Sigmoid colon (tissue), 4 donors: ENCODE data around the gene REC8.

ENCODE experiments used
- EP300 ChIP-seq, 4 donors: sonication (generic); formaldehyde crosslinking; IDR thresholded peaks; one replicate each; pipeline ENCODE4 v1.6.1; 2017; ENCODE audit warnings: antibody characterized with exemption in 4 of 4
- POLR2A ChIP-seq, 2 donors: fragments of 450-650 bp; IDR thresholded peaks; one replicate each; pipeline ENCODE4 v1.6.1; 2016; ENCODE audit warnings: antibody characterized with exemption in 2 of 2, mild to moderate bottlenecking in 2 of 2, moderate library complexity in 2 of 2
- POLR2AphosphoS5 ChIP-seq, 4 donors: sonication (generic); formaldehyde crosslinking; IDR thresholded peaks; one replicate each; pipeline ENCODE4 v1.6.1; 2017; ENCODE audit warnings: antibody characterized with exemption in 4 of 4
- TF ChIP-seq, protein P1 (sequence below), 4 experiments: fragments of 450-650 bp in 3 of 4; fragments of 200-600 bp in 1 of 4; IDR thresholded peaks; one replicate each; pipeline ENCODE4 v1.5.1; 2016 to 2019; ENCODE audit warnings: antibody characterized with exemption in 4 of 4, mild to moderate bottlenecking in 3 of 4, moderate library complexity in 2 of 4

DNA sequence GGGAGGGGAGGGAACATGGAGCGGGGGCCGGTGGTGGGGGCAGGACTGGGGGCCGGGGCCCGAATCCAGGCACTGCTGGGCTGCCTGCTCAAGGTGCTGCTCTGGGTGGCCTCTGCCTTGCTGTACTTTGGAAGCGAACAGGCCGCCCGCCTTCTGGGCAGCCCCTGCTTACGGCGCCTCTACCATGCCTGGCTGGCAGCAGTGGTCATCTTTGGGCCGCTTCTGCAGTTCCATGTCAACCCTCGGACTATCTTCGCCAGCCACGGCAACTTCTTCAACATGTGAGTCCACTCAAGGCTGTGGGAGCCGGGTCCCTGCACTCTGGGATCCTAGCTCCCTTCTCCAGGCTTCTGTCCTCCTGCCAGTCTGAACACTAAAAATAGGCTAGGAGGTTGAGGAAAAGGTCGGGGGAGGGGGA lies 40.3 kb upstream of the REC8 start:
- TF ChIP-seq, protein P1, sequence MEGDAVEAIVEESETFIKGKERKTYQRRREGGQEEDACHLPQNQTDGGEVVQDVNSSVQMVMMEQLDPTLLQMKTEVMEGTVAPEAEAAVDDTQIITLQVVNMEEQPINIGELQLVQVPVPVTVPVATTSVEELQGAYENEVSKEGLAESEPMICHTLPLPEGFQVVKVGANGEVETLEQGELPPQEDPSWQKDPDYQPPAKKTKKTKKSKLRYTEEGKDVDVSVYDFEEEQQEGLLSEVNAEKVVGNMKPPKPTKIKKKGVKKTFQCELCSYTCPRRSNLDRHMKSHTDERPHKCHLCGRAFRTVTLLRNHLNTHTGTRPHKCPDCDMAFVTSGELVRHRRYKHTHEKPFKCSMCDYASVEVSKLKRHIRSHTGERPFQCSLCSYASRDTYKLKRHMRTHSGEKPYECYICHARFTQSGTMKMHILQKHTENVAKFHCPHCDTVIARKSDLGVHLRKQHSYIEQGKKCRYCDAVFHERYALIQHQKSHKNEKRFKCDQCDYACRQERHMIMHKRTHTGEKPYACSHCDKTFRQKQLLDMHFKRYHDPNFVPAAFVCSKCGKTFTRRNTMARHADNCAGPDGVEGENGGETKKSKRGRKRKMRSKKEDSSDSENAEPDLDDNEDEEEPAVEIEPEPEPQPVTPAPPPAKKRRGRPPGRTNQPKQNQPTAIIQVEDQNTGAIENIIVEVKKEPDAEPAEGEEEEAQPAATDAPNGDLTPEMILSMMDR (IDR thresholded peaks at IDR 0.05) = no peak
- TF ChIP-seq POLR2A (IDR thresholded peaks at IDR 0.05) = no peak
- TF ChIP-seq EP300 (IDR thresholded peaks at IDR 0.05) = no peak
- TF ChIP-seq POLR2AphosphoS5 (IDR thresholded peaks at IDR 0.05) = no peak
